ENCODE measurements around the gene CFAP20DC. TPM values are rescaled to one million over a fixed set of nuclear protein-coding genes. Genes with fewer than 3 reads are reported as not detected.

The CFAP20DC gene
- total and polyA plus RNA-seq, 2 of the 4 experiments (the other 2 are of a cell fraction): 1.2 to 1.6 TPM

DNA sequence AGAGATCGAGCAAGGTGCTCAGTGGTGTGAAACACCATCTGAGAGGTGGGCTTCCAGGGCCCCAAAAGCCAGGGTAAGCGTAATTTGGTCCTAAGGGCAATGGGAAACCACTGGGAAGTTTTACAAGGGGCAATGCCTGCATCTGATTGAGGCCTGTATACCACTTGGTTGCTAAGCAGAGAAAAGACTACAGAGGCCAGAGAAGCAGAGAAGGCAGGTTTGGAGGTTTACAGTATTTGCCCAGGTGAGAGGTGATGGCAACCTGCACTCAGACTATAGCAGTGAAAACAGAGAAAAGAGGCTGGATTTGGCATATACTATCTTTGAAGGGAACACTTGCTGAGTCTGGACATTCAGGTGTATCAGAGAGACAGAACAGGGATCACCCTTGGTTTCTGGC is 249.8 kb downstream of the CFAP20DC start:
- ATAC-seq (ENCODE audit: low read depth): no peak
- Histone ChIP-seq H3K18ac (ENCODE audit: low read depth, low read length) (no peak overlapping the region), H3K27me3 (ENCODE audit: control insufficient read depth, insufficient read depth, low read length) (no peaks in the 10 kb centered on the region; the same call in 1 of the 2 replicates), H4K8ac (ENCODE audit: low read depth in 2 of 2, low read length in 2 of 2) (no peak overlapping the region), H3K36me3 (ENCODE audit: control insufficient read depth, insufficient read depth, low read length) (no peaks in the 10 kb centered on the region), H3K14ac (replicated peaks; ENCODE audit: low read depth, low read length) (no peak overlapping the region), H3K4me2 (ENCODE audit: low read depth, low read length) (no peak overlapping the region), H3K79me1 (ENCODE audit: low read depth in 1 of 2, low read length in 2 of 2) (no peaks in the 10 kb centered on the region), H2BK20ac (ENCODE audit: low read depth, low read length) (no peak overlapping the region), H3K9ac (ENCODE audit: low read depth, low read length) (no peak overlapping the region), H2AK9ac (replicated peaks; ENCODE audit: low read depth, low read length, poor library complexity) (no peak overlapping the region), H3K4ac (ENCODE audit: low read depth, low read length) (no peak overlapping the region), H4K20me1 (ENCODE audit: insufficient read depth, low read length) (no peaks in the 10 kb centered on the region), H2BK15ac (ENCODE audit: low read depth, low read length) (no peak overlapping the region), H3K23ac (ENCODE audit: low read depth, low read length) (no peak overlapping the region), H4K5ac (ENCODE audit: low read depth, low read length) (no peak overlapping the region), H2AK5ac (ENCODE audit: low read depth, low read length) (no peak overlapping the region), H2BK120ac (ENCODE audit: low read depth, low read length) (no peak overlapping the region), H3K4me3 (ENCODE audit: insufficient read depth, low read depth, low read length) (no peak overlapping the region), H3K56ac (ENCODE audit: extremely low read depth, insufficient read depth, low read length) (no peak overlapping the region), H3K9me3 (ENCODE audit: control insufficient read depth, insufficient read depth, low read length) (no peaks in the 10 kb centered on the region), H3K9me1 (ENCODE audit: insufficient read depth, low read length) (0 out of 2 replicates have a peak, but pooled peaks cover 2% of the 10 kb centered on the region), H3K27ac (ENCODE audit: insufficient read depth, low read length) (no peak overlapping the region), H3K4me1 (ENCODE audit: control insufficient read depth, insufficient read depth, low read length) (no peaks in the 10 kb centered on the region), H2BK5ac (ENCODE audit: low read depth, low read length, poor library complexity, severe bottlenecking) (no peak overlapping the region), H2AFZ (replicated peaks; ENCODE audit: low read length, poor library complexity) (peak overlapping the region; percentile 6), H4K91ac (ENCODE audit: insufficient read depth, low read depth, low read length) (no peak overlapping the region)
- ChIA-PET POLR2A (ENCODE audit: unreplicated experiment) (no interaction called here), CTCF (no interaction called here)
- in situ Hi-C loops (cut with MboI; ENCODE audit: low sequenced_read_pairs) (loop anchor here (25.0 kb wide), 1 partner anchor 1062 kb away; no protein-coding TSS in a partner anchor), dilution Hi-C loops (cut with HindIII; ENCODE audit: low sequenced_read_pairs, unreplicated experiment) (no loop called here), intact Hi-C loops (cut with micrococcal nuclease) (no loop called here)
- no TSS peak for BruUV-seq (replicated peaks)
- TF ChIP-seq RFX5 (IDR thresholded peaks at IDR 0.05; ENCODE audit: low read depth, low read length) (no peak), USF2 (IDR thresholded peaks at IDR 0.05; ENCODE audit: low read depth, low read length) (no peak), CEBPB (IDR thresholded peaks at IDR 0.05; ENCODE audit: low read depth, low read length) (no peak), FOS (IDR thresholded peaks at IDR 0.05; ENCODE audit: low read depth, low read length) (no peak), MAZ (IDR thresholded peaks at IDR 0.05; ENCODE audit: borderline replicate concordance, low read depth, low read length) (no peak), MAFK (IDR thresholded peaks at IDR 0.05; ENCODE audit: low read depth, low read length) (no peak), RAD21 (IDR thresholded peaks at IDR 0.05; ENCODE audit: low read length) (no peak), MXI1 (IDR thresholded peaks at IDR 0.05; ENCODE audit: borderline replicate concordance, low read depth, low read length) (no peak), RCOR1 (IDR thresholded peaks at IDR 0.05; ENCODE audit: insufficient replicate concordance, low read length) (no peak)
- no peak for DNase-seq
- no CpG with 5 or more reads among the region's 2 CpGs for WGBS, 2 experiments (ENCODE audit: extremely low coverage in 2 of 2, insufficient read length in 1 of 2)
